ENCODE results near the gene FBLN1.

Gene FBLN1

GRCh38 chr22:45575173-45575572, 72.5 kb downstream of the FBLN1 start:
- Histone ChIP-seq H3K4me2 (ENCODE audit: low read depth, low read length, poor library complexity, severe bottlenecking) (no peak overlapping the region), H3F3A (ENCODE audit: low read depth) (no peaks in the 10 kb centered on the region), H2AFZ (ENCODE audit: low read length) (no peak overlapping the region), H3K79me2 (ENCODE audit: insufficient read depth, low read length) (no peaks in the 10 kb centered on the region), H3K4me3 (ENCODE audit: low read length, poor library complexity, severe bottlenecking) (no peak overlapping the region), H3K9me3 (ENCODE audit: insufficient read depth, low read depth, low read length) (peaks cover 5% of the 10 kb centered on the region), H3K9me2 (replicated peaks; ENCODE audit: low read depth, low read length) (no peaks in the 10 kb centered on the region), H3K27me3 (ENCODE audit: insufficient read depth, low read length, poor library complexity, severe bottlenecking) (no peaks in the 10 kb centered on the region), H3K36me3 (ENCODE audit: insufficient read depth, low read length) (no peaks in the 10 kb centered on the region), H3K9ac (ENCODE audit: low read depth, low read length, poor library complexity, severe bottlenecking) (no peak overlapping the region), H3K4me1 (ENCODE audit: insufficient read depth, low read length, poor library complexity, severe bottlenecking) (peaks cover 13% of the 10 kb centered on the region), H4K20me1 (ENCODE audit: insufficient read depth, low read length, poor library complexity, severe bottlenecking) (no peaks in the 10 kb centered on the region)
- TF ChIP-seq EZH2phosphoT487 (IDR thresholded peaks at IDR 0.05; ENCODE audit: borderline replicate concordance) (no peak), CTCF (conservative IDR thresholded peaks at IDR 0.05; ENCODE audit: low read length) (no peak)

- H2AFZ ChIP-seq (ENCODE audit: low read length), result no peak overlapping the region
- H3K4me2 ChIP-seq (ENCODE audit: low read depth, low read length, poor library complexity, severe bottlenecking), result no peak overlapping the region
- H3K9me2 ChIP-seq (replicated peaks; ENCODE audit: low read depth, low read length), result no peaks in the 10 kb centered on the region
- no peaks in the 10 kb centered on the region for H3K36me3 ChIP-seq (ENCODE audit: insufficient read depth, low read length)
- no peak overlapping the region for H3K9ac ChIP-seq (ENCODE audit: low read depth, low read length, poor library complexity, severe bottlenecking)
- no peak for TF ChIP-seq CTCF (conservative IDR thresholded peaks at IDR 0.05; ENCODE audit: low read length)
- no peak for TF ChIP-seq EZH2phosphoT487 (IDR thresholded peaks at IDR 0.05; ENCODE audit: borderline replicate concordance)
- H3F3A ChIP-seq (ENCODE audit: low read depth), result no peaks in the 10 kb centered on the region
- no peaks in the 10 kb centered on the region for H3K79me2 ChIP-seq (ENCODE audit: insufficient read depth, low read length)
- no peak overlapping the region for H3K4me3 ChIP-seq (ENCODE audit: low read length, poor library complexity, severe bottlenecking)
- peaks cover 15% of the 10 kb centered on the region for H3K4me1 ChIP-seq (ENCODE audit: insufficient read depth, low read length, poor library complexity, severe bottlenecking)
- no peaks in the 10 kb centered on the region for H4K20me1 ChIP-seq (ENCODE audit: insufficient read depth, low read length, poor library complexity, severe bottlenecking)
- no peaks in the 10 kb centered on the region for H3K9me3 ChIP-seq (ENCODE audit: insufficient read depth, low read depth, low read length)
- no peaks in the 10 kb centered on the region for H3K27me3 ChIP-seq (ENCODE audit: insufficient read depth, low read length, poor library complexity, severe bottlenecking)
These were observed 73.1 kb downstream of the FBLN1 start for GRCh38 chr22:45575607-45576272.

GRCh38 chr22:45576273-45576625, 73.6 kb downstream of the FBLN1 start:
- no peaks in the 10 kb centered on the region for H3K9me2 ChIP-seq (replicated peaks; ENCODE audit: low read depth, low read length)
- H3K27me3 ChIP-seq (ENCODE audit: insufficient read depth, low read length, poor library complexity, severe bottlenecking), result no peaks in the 10 kb centered on the region
- H3K79me2 ChIP-seq (ENCODE audit: insufficient read depth, low read length), result no peaks in the 10 kb centered on the region
- no peak overlapping the region for H2AFZ ChIP-seq (ENCODE audit: low read length)
- no peaks in the 10 kb centered on the region for H3K9me3 ChIP-seq (ENCODE audit: insufficient read depth, low read depth, low read length)
- no peak overlapping the region for H3K4me2 ChIP-seq (ENCODE audit: low read depth, low read length, poor library complexity, severe bottlenecking)
- no peak overlapping the region for H3K9ac ChIP-seq (ENCODE audit: low read depth, low read length, poor library complexity, severe bottlenecking)
- no peaks in the 10 kb centered on the region for H3K36me3 ChIP-seq (ENCODE audit: insufficient read depth, low read length)
- H4K20me1 ChIP-seq (ENCODE audit: insufficient read depth, low read length, poor library complexity, severe bottlenecking), result no peaks in the 10 kb centered on the region
- TF ChIP-seq EZH2phosphoT487 (IDR thresholded peaks at IDR 0.05; ENCODE audit: borderline replicate concordance) (no peak), CTCF (conservative IDR thresholded peaks at IDR 0.05; ENCODE audit: low read length) (no peak)
- H3F3A ChIP-seq (ENCODE audit: low read depth), result no peaks in the 10 kb centered on the region
- peaks cover 20% of the 10 kb centered on the region for H3K4me1 ChIP-seq (ENCODE audit: insufficient read depth, low read length, poor library complexity, severe bottlenecking)
- H3K4me3 ChIP-seq (ENCODE audit: low read length, poor library complexity, severe bottlenecking), result no peak overlapping the region
